ENCODE data around the gene CHKB.

DNA sequence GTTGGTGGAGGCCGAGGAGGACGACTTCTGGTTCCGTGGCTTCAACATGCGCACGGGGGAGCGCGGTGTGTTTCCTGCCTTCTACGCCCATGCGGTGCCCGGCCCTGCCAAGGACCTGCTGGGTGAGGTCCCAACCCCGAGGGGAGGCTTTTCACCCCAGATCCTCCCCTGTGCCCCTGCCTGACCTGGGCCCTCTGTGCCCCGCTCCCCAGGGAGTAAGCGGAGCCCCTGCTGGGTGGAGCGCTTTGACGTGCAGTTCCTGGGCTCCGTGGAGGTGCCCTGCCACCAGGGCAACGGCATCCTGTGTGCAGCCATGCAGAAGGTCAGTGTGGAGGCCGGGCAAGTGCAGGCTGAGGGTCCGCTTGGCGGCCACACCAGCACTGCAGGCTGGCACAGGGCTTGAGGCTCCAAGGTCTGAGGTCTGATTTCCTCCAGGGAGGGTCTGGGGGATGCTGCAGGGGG is 23.0 kb upstream of the CHKB start:
- TF ChIP-seq, protein P1, sequence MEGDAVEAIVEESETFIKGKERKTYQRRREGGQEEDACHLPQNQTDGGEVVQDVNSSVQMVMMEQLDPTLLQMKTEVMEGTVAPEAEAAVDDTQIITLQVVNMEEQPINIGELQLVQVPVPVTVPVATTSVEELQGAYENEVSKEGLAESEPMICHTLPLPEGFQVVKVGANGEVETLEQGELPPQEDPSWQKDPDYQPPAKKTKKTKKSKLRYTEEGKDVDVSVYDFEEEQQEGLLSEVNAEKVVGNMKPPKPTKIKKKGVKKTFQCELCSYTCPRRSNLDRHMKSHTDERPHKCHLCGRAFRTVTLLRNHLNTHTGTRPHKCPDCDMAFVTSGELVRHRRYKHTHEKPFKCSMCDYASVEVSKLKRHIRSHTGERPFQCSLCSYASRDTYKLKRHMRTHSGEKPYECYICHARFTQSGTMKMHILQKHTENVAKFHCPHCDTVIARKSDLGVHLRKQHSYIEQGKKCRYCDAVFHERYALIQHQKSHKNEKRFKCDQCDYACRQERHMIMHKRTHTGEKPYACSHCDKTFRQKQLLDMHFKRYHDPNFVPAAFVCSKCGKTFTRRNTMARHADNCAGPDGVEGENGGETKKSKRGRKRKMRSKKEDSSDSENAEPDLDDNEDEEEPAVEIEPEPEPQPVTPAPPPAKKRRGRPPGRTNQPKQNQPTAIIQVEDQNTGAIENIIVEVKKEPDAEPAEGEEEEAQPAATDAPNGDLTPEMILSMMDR (conservative IDR thresholded peaks at IDR 0.05; ENCODE audit: low read length): no peak
- TF ChIP-seq EZH2phosphoT487 (IDR thresholded peaks at IDR 0.05; ENCODE audit: borderline replicate concordance, low read depth, low read length): no peak

Measured in OCI-LY7 (cell line).